Fibroblast of the aortic adventitia (primary cell): Measurements from ENCODE around the gene SNRNP70. TPM values are rescaled to one million over a fixed set of nuclear protein-coding genes. Genes with fewer than 3 reads are reported as not detected.

Experiments used
- DNase-seq: peaks from one replicate; pipeline ENCODE4 v3.0.0-alpha.2; 2010; ENCODE audit warnings: low read depth
- H3K4me3 ChIP-seq: 2 replicates; pipeline ENCODE4 v1.5.1; 2011; ENCODE audit warnings: low read depth, mild to moderate bottlenecking, control low read depth, low read length, moderate library complexity
- total RNA-seq: library from RNA; depleted of rRNA; stranded (reverse); fragments of >200 nt; gene quantifications from 2 replicates; pipeline ENCODE4 v1.2.3, GENCODE V29; 2012; ENCODE audit warnings: low replicate concordance
- TF ChIP-seq, protein P1 (sequence below): IDR thresholded peaks from 2 replicates; pipeline ENCODE4 v1.5.1; 2011; ENCODE audit warnings: mild to moderate bottlenecking, low read length, control low read depth, inconsistent platforms; ENCODE audit not compliant: insufficient read depth

SNRNP70 gene
- total RNA-seq, 1 donor: 111 TPM

DNA sequence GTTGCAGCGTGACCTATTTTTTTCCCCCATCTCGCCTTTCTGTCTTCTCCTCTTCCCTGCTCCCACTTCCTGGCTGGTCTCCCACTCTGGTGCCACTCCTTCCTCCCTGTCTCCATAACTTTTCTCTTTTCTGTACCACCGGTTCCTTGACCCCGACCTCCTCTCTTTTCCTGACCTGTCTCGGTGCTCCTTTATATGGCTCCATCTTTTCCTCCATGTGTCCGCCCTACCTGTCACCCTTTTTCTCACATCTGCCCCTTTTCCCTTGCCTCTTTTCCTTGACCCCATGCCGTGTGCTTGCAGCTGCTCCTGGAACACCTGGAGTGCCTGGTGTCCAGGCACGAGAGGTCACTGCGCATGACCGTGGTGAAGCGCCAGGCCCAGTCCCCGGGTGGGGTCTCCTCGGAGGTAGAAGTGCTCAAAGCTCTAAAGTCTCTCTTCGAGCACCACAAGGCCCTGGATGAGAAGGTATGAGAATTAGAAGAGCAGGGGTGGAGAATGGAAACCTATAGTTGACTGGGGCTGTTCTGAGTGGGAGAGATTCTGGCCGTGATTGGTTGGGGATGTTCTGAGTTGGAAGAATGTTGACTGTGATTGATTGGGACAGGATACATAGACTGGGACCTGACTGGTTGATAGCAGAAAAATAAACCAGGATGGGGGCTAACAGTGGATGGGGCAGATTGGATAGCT, 43.4 kb downstream of the SNRNP70 start:
- H3K4me3 ChIP-seq: peak overlapping the region; percentile 65
- DNase-seq: no peak
- TF ChIP-seq, protein P1, sequence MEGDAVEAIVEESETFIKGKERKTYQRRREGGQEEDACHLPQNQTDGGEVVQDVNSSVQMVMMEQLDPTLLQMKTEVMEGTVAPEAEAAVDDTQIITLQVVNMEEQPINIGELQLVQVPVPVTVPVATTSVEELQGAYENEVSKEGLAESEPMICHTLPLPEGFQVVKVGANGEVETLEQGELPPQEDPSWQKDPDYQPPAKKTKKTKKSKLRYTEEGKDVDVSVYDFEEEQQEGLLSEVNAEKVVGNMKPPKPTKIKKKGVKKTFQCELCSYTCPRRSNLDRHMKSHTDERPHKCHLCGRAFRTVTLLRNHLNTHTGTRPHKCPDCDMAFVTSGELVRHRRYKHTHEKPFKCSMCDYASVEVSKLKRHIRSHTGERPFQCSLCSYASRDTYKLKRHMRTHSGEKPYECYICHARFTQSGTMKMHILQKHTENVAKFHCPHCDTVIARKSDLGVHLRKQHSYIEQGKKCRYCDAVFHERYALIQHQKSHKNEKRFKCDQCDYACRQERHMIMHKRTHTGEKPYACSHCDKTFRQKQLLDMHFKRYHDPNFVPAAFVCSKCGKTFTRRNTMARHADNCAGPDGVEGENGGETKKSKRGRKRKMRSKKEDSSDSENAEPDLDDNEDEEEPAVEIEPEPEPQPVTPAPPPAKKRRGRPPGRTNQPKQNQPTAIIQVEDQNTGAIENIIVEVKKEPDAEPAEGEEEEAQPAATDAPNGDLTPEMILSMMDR: no peak

DNA sequence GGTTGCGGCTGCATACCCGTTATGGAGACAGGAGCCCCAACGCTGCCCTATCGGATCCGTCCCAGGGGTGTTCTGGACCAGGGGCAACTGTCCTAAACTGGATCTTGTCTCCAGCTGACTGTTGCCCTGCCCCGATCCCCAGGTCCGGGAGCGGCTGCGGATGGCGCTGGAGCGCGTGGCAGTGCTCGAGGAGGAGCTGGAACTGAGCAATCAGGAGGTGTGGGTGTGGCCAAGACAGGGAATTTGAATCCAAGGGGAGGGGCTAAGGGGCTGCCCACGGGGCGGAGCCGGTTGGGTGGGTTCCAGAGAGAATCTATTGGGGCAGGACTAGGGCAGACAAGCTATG, 44.0 kb downstream of the SNRNP70 start:
- H3K4me3 ChIP-seq: no peak overlapping the region
- no peak for DNase-seq
- TF ChIP-seq, protein P1: no peak

GRCh38 chr19:49130325-49130724, 45.1 kb downstream of the SNRNP70 start:
- no peak overlapping the region for H3K4me3 ChIP-seq
- TF ChIP-seq, protein P1: no peak
- DNase-seq: no peak

- no peak for DNase-seq
- no peak overlapping the region for H3K4me3 ChIP-seq
- TF ChIP-seq, protein P1: no peak
Measured at GRCh38 chr19:49132974-49133609, 47.8 kb downstream of the SNRNP70 start.

DNA sequence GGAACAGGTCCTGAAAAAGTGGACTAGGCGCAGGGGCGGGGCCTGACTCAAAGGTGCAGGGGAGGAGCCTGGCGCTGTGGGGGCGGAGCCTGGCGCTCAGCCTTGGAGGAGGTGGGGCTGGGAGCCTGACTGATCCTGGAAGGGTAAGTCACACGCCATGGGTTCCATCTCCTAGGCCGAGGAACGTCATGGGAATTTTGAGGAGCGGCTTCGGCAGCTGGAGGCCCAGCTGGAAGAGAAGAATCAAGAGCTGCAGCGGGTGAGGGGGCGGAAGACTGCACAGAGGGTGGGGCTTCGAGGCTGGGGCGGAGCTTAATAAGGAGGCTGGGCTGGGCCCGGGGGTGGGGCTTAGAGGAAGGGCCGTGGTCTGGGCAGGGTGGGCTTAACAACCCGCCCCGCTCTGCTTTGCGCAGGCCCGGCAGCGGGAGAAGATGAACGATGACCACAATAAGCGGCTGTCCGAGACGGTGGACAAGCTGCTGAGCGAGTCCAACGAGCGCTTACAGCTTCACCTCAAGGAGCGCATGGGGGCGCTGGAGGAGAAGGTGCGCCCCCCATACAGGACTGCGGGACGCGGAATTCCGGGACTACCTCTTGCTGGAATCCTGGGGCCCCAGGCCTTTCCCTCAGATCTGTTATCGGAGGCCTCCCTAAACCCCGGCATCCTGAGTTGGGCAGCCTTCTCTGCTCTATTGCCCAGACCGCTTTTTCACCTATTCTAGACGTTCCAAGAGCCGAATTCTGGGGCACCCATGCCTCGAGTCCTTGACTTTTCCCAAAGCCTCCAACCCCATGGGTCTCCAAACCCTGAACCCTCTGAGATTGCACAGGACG, 48.6 kb downstream of the SNRNP70 start:
- H3K4me3 ChIP-seq: no peak overlapping the region
- peak; percentile 22 for DNase-seq

GRCh38 chr19:49135686-49136085, 50.4 kb downstream of the SNRNP70 start:
- TF ChIP-seq, protein P1: no peak
- no peak for DNase-seq
- no peak overlapping the region for H3K4me3 ChIP-seq

More for the DNA sequence above, 48.6 kb downstream of the SNRNP70 start:
- TF ChIP-seq, protein P1: no peak
